GM23338 (cell line): ENCODE data around the gene ERC2.

Source experiments
- CREB1 ChIP-seq: fragments of 250-450 bp; sonication (Bioruptor Pico); IDR thresholded peaks from 2 replicates; pipeline ENCODE4 v1.5.0; 2020; ENCODE audit warnings: low read depth, mild to moderate bottlenecking, moderate library complexity
- CTCF ChIP-seq, 2 experiments: fragments of 200-600 bp in 1 of 2; sonication (generic) in 1 of 2; conservative IDR thresholded peaks; 2 replicates each; pipeline versions ENCODE4 v1.5.1 to v1.6.1; 2016 to 2017; ENCODE audit warnings: antibody characterized with exemption in 2 of 2, low read depth in 2 of 2, mild to moderate bottlenecking in 2 of 2, moderate library complexity in 1 of 2
- EZH2 ChIP-seq: fragments of 200-600 bp; sonication (generic); IDR thresholded peaks from one replicate; pipeline ENCODE4 v1.8.0; 2017; ENCODE audit warnings: antibody characterized with exemption, mild to moderate bottlenecking, low read depth; ENCODE audit not compliant: unreplicated experiment
- EZH2phosphoT487 ChIP-seq: fragments of 200-600 bp; sonication (generic); IDR thresholded peaks from one replicate; pipeline ENCODE4 v1.8.1; 2018; ENCODE audit warnings: antibody characterized with exemption; ENCODE audit not compliant: unreplicated experiment
- JUNB ChIP-seq: IDR thresholded peaks from one replicate; pipeline ENCODE4 v1.6.1; 2016; ENCODE audit warnings: antibody characterized with exemption; ENCODE audit not compliant: unreplicated experiment
- POLR2AphosphoS5 ChIP-seq: IDR thresholded peaks from 2 replicates; pipeline ENCODE4 v1.6.1; 2016; ENCODE audit warnings: antibody characterized with exemption, low read depth
- STAT1 ChIP-seq: IDR thresholded peaks from one replicate; pipeline ENCODE4 v1.6.1; 2016; ENCODE audit warnings: antibody characterized with exemption; ENCODE audit not compliant: unreplicated experiment
- ZNF114 ChIP-seq: fragments of 250-450 bp; sonication (Bioruptor Pico); IDR thresholded peaks from 2 replicates; pipeline ENCODE4 v1.5.0; 2020; ENCODE audit warnings: mild to moderate bottlenecking, moderate library complexity
- ZNF331 ChIP-seq: fragments of 250-450 bp; sonication (Bioruptor Pico); IDR thresholded peaks from 2 replicates; pipeline ENCODE4 v1.5.0; 2020; ENCODE audit warnings: low read depth, mild to moderate bottlenecking, moderate library complexity
- TF ChIP-seq, protein P1 (sequence below): IDR thresholded peaks from one replicate; pipeline ENCODE4 v1.6.1; 2018; ENCODE audit warnings: antibody characterized with exemption; ENCODE audit not compliant: unreplicated experiment
- TF ChIP-seq, protein P2 (sequence below): fragments of 250-450 bp; sonication (Bioruptor Pico); IDR thresholded peaks from 2 replicates; pipeline ENCODE4 v1.5.0; 2020; ENCODE audit warnings: mild to moderate bottlenecking, moderate library complexity
- TF ChIP-seq, protein P3 (sequence below): IDR thresholded peaks from 2 replicates; pipeline ENCODE4 v1.6.1; 2016; ENCODE audit warnings: antibody characterized with exemption

- TF ChIP-seq CTCF (conservative IDR thresholded peaks at IDR 0.05; ENCODE audit: low read depth in 2 of 2): no peak
- TF ChIP-seq STAT1: no peak
- TF ChIP-seq EZH2phosphoT487: no peak
- TF ChIP-seq EZH2: no peak
- TF ChIP-seq POLR2AphosphoS5: no peak
- no peak for TF ChIP-seq CREB1
- TF ChIP-seq, protein P1, sequence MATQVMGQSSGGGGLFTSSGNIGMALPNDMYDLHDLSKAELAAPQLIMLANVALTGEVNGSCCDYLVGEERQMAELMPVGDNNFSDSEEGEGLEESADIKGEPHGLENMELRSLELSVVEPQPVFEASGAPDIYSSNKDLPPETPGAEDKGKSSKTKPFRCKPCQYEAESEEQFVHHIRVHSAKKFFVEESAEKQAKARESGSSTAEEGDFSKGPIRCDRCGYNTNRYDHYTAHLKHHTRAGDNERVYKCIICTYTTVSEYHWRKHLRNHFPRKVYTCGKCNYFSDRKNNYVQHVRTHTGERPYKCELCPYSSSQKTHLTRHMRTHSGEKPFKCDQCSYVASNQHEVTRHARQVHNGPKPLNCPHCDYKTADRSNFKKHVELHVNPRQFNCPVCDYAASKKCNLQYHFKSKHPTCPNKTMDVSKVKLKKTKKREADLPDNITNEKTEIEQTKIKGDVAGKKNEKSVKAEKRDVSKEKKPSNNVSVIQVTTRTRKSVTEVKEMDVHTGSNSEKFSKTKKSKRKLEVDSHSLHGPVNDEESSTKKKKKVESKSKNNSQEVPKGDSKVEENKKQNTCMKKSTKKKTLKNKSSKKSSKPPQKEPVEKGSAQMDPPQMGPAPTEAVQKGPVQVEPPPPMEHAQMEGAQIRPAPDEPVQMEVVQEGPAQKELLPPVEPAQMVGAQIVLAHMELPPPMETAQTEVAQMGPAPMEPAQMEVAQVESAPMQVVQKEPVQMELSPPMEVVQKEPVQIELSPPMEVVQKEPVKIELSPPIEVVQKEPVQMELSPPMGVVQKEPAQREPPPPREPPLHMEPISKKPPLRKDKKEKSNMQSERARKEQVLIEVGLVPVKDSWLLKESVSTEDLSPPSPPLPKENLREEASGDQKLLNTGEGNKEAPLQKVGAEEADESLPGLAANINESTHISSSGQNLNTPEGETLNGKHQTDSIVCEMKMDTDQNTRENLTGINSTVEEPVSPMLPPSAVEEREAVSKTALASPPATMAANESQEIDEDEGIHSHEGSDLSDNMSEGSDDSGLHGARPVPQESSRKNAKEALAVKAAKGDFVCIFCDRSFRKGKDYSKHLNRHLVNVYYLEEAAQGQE: no peak
- TF ChIP-seq, protein P2, sequence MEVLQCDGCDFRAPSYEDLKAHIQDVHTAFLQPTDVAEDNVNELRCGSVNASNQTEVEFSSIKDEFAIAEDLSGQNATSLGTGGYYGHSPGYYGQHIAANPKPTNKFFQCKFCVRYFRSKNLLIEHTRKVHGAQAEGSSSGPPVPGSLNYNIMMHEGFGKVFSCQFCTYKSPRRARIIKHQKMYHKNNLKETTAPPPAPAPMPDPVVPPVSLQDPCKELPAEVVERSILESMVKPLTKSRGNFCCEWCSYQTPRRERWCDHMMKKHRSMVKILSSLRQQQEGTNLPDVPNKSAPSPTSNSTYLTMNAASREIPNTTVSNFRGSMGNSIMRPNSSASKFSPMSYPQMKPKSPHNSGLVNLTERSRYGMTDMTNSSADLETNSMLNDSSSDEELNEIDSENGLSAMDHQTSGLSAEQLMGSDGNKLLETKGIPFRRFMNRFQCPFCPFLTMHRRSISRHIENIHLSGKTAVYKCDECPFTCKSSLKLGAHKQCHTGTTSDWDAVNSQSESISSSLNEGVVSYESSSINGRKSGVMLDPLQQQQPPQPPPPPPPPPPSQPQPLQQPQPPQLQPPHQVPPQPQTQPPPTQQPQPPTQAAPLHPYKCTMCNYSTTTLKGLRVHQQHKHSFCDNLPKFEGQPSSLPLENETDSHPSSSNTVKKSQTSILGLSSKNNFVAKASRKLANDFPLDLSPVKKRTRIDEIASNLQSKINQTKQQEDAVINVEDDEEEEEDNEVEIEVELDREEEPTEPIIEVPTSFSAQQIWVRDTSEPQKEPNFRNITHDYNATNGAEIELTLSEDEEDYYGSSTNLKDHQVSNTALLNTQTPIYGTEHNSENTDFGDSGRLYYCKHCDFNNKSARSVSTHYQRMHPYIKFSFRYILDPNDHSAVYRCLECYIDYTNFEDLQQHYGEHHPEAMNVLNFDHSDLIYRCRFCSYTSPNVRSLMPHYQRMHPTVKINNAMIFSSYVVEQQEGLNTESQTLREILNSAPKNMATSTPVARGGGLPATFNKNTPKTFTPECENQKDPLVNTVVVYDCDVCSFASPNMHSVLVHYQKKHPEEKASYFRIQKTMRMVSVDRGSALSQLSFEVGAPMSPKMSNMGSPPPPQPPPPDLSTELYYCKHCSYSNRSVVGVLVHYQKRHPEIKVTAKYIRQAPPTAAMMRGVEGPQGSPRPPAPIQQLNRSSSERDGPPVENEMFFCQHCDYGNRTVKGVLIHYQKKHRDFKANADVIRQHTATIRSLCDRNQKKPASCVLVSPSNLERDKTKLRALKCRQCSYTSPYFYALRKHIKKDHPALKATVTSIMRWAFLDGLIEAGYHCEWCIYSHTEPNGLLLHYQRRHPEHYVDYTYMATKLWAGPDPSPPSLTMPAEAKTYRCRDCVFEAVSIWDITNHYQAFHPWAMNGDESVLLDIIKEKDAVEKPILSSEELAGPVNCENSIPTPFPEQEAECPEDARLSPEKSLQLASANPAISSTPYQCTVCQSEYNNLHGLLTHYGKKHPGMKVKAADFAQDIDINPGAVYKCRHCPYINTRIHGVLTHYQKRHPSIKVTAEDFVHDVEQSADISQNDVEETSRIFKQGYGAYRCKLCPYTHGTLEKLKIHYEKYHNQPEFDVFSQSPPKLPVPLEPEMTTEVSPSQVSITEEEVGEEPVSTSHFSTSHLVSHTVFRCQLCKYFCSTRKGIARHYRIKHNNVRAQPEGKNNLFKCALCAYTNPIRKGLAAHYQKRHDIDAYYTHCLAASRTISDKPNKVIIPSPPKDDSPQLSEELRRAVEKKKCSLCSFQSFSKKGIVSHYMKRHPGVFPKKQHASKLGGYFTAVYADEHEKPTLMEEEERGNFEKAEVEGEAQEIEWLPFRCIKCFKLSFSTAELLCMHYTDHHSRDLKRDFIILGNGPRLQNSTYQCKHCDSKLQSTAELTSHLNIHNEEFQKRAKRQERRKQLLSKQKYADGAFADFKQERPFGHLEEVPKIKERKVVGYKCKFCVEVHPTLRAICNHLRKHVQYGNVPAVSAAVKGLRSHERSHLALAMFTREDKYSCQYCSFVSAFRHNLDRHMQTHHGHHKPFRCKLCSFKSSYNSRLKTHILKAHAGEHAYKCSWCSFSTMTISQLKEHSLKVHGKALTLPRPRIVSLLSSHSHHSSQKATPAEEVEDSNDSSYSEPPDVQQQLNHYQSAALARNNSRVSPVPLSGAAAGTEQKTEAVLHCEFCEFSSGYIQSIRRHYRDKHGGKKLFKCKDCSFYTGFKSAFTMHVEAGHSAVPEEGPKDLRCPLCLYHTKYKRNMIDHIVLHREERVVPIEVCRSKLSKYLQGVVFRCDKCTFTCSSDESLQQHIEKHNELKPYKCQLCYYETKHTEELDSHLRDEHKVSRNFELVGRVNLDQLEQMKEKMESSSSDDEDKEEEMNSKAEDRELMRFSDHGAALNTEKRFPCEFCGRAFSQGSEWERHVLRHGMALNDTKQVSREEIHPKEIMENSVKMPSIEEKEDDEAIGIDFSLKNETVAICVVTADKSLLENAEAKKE (CRISPR knock-in tag): no peak
- TF ChIP-seq, protein P3, sequence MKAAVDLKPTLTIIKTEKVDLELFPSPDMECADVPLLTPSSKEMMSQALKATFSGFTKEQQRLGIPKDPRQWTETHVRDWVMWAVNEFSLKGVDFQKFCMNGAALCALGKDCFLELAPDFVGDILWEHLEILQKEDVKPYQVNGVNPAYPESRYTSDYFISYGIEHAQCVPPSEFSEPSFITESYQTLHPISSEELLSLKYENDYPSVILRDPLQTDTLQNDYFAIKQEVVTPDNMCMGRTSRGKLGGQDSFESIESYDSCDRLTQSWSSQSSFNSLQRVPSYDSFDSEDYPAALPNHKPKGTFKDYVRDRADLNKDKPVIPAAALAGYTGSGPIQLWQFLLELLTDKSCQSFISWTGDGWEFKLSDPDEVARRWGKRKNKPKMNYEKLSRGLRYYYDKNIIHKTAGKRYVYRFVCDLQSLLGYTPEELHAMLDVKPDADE: no peak
- TF ChIP-seq ZNF331 (CRISPR knock-in tag): no peak
- no peak for TF ChIP-seq JUNB
- no peak for TF ChIP-seq ZNF114 (CRISPR knock-in tag)
Observed at GRCh38 chr3:55711646-55712045, 756.6 kb downstream of the ERC2 start.
